Stimulated activated CD4-positive, alpha-beta T cell treated with anti-CD3 and anti-CD28 coated beads, Interleukin-4, amount 100 ng/mL, for 4 hours (primary cell): Measurements from ENCODE around the gene PPP3CA.
"Not testable (repeated sequence)": the region's sequence is repeated elsewhere in the genome, so short reads cannot be mapped to it uniquely, and the experiment has no call there.

Experiments used
- DNase-seq, 2 experiments: peaks; one replicate each; pipeline ENCODE4 v3.0.0-alpha.2; 2020

PPP3CA gene

GRCh38 chr4:101131058-101131457 is 216.3 kb downstream of the PPP3CA start:
- DNase-seq = not testable (repeated sequence)

DNA sequence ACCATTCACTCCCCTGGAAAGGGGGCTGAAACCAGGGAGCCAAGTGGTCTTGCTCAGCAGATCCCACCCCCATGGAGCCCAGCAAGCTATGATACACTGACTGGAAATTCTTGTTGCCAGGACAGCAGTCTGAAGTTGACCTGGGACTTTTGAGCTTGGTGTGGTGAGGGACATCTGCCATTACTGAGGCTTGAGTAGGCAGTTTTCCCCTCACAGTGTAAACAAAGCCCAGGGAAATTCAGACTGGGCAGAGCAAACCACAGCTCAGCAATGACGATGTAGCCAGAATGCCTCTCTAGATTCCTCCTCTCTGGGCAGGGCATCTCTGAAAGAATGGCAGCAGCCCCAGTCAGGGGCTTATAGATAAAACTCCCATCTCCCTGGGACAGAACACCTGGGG is 218.4 kb downstream of the PPP3CA start:
- not testable (repeated sequence) for DNase-seq

DNA sequence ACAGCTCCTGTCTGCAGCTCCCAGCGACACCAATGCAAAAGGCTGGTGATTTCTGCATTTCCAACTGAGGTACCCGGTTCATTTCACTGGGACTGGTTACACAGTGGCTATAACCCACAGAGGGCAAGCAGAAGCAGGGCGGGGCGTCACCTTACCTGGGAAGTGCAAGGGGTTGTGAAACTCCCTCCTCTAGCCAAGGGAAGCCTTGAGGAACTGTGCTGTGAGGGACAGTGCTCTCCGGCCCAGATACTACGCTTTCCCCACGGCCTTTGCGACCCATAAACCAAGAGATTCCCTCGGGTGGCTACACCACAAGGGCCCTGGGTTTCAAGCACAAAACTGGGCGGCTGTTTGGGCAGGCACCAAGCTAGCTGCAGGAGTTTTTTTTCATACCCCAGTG is 218.9 kb downstream of the PPP3CA start:
- DNase-seq = no peak

DNA sequence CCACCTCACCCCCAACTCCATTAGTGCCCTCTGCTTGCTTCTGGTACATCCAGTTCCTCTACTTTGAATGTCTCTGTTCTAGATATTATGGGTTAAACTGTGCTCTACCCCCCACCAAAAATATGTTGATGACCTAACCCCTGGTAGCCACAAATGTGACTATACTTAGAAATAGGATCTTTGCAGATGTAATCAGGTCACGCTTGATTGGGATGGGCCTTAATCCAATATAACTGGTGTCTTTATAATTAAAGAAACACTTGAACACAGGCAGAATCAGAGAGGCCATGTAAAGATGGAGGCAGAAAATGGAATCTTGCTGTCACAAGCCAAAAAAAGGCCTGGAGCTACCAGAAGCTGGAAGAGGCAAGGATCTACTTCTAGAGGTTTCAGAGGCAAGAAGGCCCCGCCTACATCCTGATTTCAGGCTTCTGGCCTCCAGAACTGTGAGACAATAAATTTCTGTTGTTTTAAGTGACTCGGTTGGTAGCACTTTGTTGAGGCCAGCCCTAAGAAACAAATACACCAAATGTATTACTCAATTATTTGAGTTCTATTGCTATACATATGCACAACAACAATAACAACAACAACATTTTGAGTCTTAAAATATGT is 220.0 kb downstream of the PPP3CA start:
- no peak for DNase-seq

GRCh38 chr4:101126059-101126458 is 221.3 kb downstream of the PPP3CA start:
- DNase-seq = no peak

GRCh38 chr4:101125045-101125942 is 222.0 kb downstream of the PPP3CA start:
- no peak for DNase-seq

- DNase-seq = no peak
Observed at GRCh38 chr4:101123231-101123630, 224.1 kb downstream of the PPP3CA start.

DNA sequence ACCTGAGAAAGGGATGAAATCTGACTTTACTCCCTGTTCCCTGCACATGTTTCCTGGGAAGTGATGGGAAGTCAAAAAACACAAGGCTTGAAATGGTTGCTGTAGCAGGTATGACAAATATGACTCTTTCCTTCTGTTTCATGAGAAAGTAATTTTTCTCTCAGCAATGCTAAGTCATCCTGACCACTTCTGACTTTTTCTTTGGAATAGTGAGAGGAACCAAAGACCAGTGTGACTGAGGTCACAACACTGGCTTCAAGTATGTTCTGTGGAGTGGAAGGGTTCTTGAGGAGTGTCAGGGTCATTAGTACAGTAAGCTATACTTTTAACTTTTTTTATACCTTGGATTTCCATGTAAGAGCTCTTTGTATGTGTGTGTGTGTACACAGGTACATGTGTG is 225.3 kb downstream of the PPP3CA start:
- no peak for DNase-seq

GRCh38 chr4:101119141-101119540 is 228.2 kb downstream of the PPP3CA start:
- DNase-seq = no peak

DNA sequence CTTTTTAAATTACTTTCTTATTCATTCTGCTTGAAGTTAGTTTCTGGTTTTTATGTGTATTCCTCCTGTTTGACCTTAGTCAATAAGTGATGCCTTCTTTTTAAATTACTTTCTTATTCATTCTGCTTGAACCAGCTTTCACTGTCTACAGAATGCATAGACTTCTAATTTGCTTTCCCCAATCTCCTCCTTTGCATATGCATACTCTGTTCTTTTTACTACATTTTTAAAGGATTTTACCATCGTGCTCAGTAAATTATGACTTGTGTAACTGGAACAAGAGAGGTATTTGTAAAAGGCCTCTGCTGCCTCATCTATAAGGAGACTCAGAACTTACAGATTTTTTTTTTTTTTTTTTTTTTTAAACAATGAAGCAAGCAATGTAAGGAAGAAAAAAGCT is 228.7 kb downstream of the PPP3CA start:
- no peak for DNase-seq

GRCh38 chr4:101115887-101116286 is 231.4 kb downstream of the PPP3CA start:
- DNase-seq = no peak

- no peak for DNase-seq
Observed at GRCh38 chr4:101114936-101115372, 232.4 kb downstream of the PPP3CA start.

GRCh38 chr4:101104312-101105052 is 242.8 kb downstream of the PPP3CA start:
- no peak for DNase-seq

DNA sequence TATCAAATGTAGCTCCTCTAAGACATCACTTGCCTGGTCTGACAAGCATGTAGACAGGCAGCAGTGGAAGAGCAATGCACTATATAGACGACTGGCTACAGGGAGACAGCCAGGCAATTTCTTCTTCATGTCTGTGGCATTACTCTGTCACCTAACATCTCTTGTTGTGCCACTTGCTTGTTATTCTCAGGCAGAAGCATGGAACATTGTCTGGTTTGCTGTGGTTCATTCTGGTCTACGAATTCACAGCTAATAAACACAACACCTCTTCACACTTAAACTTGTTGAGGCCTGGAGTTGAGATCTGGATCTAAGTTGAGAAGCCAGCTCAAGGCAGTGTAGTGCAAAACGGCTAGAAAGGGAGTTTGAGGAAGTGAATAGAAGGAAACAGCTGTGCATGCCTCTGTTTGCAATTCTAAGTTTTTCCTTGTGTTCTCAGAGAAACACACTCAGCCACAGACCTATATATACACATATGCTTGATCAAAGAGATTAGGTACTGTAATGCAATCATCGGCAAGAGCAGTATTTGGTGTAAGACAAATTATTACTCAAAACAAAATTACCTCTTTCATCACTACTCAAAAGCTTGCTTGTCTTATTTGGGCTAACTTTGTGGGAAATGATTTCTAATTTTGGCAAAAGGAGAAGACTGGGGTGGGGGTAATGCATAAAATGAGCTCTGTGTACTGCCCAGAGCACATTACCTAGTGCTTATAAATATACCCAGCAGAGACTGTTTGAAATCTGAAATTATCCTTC is 243.8 kb downstream of the PPP3CA start:
- DNase-seq = no peak

GRCh38 chr4:101102114-101102742 is 245.1 kb downstream of the PPP3CA start:
- no peak for DNase-seq

DNA sequence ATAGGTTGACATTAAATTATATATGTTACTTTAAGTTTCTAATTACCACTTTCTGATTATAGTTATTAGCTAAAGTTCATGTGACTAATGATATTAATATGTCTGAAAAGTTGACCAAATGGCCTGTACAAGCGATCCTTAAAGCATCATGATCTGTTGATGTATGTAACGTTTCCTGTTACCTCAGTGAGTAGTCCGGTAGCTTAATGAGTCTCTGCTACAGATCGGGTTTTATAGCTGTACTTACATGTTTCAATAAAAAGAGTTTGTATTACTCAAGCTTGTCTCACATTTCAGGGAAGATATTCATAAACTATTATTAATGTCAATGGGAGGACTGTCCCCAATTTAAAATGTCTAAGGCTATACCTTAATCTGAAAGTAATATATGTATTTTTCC is 246.3 kb downstream of the PPP3CA start:
- no peak for DNase-seq

DNA sequence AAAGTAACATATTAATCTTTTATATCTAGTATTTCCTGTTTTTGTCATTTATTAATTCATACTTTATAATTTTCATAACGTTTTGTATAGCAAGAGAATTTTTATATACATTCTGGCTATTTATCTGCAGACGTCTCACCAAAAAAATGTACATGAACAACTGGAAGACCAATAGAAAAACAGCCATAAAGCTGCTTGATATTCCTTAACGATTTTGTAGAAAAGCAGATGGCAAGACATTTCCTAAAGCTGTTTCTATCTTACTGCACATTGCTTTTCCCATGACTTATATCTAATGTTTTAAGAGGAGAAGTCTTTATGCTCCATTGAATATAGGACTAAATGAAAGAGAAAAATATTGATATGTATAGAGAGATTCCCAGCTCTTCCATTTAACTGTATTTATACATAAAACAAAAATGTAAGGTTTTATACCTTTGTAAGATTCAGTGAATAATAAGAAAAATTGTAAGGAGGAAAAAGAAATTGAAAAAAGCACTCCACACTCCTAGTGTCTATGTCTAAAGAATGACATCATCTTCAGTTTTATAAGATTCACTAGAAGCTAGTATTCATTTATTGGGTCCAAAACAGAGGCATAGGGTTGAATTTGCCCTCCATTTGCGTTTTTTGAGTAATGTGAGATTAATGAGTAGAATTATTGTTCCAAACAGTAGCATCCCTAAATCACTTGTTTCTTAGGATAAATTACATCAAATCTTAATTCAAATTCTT is 248.5 kb downstream of the PPP3CA start:
- DNase-seq = no peak

GRCh38 chr4:101092609-101093008 is 254.7 kb downstream of the PPP3CA start:
- DNase-seq = not testable (repeated sequence)

DNA sequence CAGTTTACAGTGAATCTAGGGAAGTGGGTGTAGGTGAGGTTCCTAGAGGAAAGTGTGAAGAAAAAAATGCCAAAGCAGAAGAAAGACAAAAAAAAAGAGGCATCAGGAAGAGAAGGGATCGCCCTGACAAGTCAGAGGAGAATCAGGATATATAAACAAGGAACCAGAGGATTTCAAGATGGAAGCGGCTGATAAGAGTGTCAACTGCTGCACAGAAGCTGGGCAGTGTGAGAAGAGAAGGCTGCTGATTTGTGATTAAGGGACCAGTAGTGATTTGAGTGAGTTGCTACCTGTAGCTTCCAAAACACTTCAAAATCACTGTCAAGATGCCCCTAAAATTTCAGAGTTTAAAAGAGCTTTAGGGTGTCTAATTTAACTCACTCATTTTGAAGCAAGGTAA is 258.2 kb downstream of the PPP3CA start:
- DNase-seq = no peak

DNA sequence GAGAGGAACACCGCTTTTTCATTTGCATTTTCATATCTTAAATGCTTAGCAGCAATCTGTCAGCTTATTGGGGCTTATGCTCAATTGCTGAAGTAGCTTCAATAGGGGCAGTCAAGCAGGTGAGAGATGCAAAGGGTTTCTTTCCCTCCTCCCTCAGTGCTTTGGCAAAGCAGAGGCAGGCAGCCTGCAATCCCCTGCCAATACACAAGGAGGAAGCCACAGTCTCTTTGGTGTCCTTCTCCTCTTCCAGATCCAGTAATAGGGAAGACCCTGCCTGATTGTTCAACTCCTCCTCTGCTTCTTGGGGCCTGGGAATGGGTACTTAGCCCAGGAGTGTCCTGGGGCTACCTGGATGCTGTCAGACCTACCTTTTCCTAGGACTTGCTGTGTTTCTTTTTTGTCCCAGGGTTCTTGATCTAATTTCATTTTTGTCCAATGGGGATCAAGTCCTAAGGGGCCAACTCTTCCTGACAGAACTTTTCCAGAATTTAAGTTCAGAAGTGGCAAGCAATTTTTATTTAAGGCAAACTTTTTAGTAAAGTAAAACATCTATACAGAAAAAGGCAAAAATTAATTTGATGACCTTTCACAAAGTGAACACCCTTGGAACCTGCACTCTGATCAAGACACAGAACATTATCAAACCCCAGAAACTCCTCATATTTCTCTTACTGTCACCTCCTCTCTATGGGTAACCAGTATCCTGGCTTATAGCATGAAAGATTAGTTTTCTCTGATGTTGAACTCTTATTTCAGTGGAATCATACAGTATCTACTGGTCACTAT is 260.3 kb downstream of the PPP3CA start:
- no peak for DNase-seq

DNA sequence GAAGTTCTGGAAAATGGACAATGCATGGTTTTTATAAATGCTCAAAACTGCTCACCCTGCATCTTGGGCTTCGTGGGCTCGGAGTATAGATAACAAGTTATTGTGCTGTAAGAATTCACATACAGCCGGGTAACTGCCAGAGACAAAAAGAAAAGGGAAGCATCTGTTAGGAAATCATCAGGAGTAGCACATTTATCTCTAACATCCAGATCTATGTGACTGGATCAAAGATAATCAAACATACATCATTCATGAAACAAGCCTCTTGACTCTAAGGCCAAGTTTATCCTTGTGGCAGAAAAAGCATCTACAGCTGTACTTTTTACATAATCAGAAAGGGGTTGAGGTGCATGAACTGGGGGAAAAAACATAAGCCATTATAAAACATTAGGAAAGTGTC is 264.2 kb downstream of the PPP3CA start:
- no peak for DNase-seq
